Kidney (tissue), 14 donors: ENCODE measurements around the gene UBE3D. TPM values are rescaled to one million over a fixed set of nuclear protein-coding genes. Genes with fewer than 3 reads are reported as not detected.

Experiments
- DNase-seq, 5 donors: peaks; one replicate each; pipeline ENCODE4 v3.0.0-alpha.2; 2013 to 2020
- FAIRE-seq: peaks from 2 replicates; lab custom pipeline; 2012; peaks lifted over from hg19 to GRCh38; lab: Jason Lieb, UNC
- H3K27ac ChIP-seq, 2 donors: one replicate each; pipeline ENCODE4 v1.7.0; 2013; ENCODE audit warnings: low read depth in 2 of 2, low read length in 2 of 2, inconsistent platforms in 1 of 2
- H3K27me3 ChIP-seq: one replicate; pipeline ENCODE4 v1.7.1; 2013; ENCODE audit warnings: low read length, inconsistent platforms; ENCODE audit not compliant: control insufficient read depth, insufficient read depth
- H3K36me3 ChIP-seq, 3 donors: one replicate each; pipeline versions ENCODE4 v1.7.0 to v1.7.1; 2013; ENCODE audit warnings: low read length in 3 of 3, control low read depth in 1 of 3, inconsistent platforms in 1 of 3; ENCODE audit not compliant: insufficient read depth in 3 of 3, control insufficient read depth in 2 of 3
- H3K4me1 ChIP-seq, 3 donors: one replicate each; pipeline versions ENCODE4 v1.7.0 to v1.7.1; 2013; ENCODE audit warnings: low read length in 3 of 3, inconsistent platforms in 1 of 3, low read depth in 1 of 3; ENCODE audit not compliant: control insufficient read depth in 2 of 3, insufficient read depth in 2 of 3
- H3K4me3 ChIP-seq, 3 donors: one replicate each; pipeline versions ENCODE4 v1.7.0 to v1.8.1; 2013; ENCODE audit warnings: low read length in 3 of 3, control low read depth in 1 of 3, inconsistent platforms in 1 of 3
- H3K9ac ChIP-seq, 3 donors: one replicate each; pipeline versions ENCODE4 v1.7.0 to v1.7.1; 2013; ENCODE audit warnings: low read length in 3 of 3, control low read depth in 1 of 3, inconsistent platforms in 1 of 3
- H3K9me3 ChIP-seq, 3 donors: one replicate each; pipeline versions ENCODE4 v1.7.0 to v1.7.1; 2013; ENCODE audit warnings: low read length in 3 of 3, control low read depth in 1 of 3, inconsistent platforms in 1 of 3; ENCODE audit not compliant: control insufficient read depth in 2 of 3, insufficient read depth in 1 of 3
- CTCF ChIP-seq: IDR thresholded peaks from 3 replicates; pipeline ENCODE4 v1.5.1; 2012; ENCODE audit warnings: mild to moderate bottlenecking, moderate library complexity, borderline replicate concordance; ENCODE audit not compliant: insufficient read depth; ENCODE audit errors: extremely low read depth
- intact Hi-C: fragments of 100-400 bp; cut with DNase I; formaldehyde crosslinking; loops from one replicate; pipeline ENCODE4 v1.11.1; 2022
- polyA plus RNA-seq: library from polyadenylated mRNA; stranded (reverse); fragments of 350-450 nt; fragmentation: Illumina TruSeq; extraction: RNeasy Lipid Tissue Mini Kit (QIAGEN cat#74804); gene quantifications from one replicate; pipeline ENCODE4 v1.2.3, GENCODE V29; 2014; ENCODE audit warnings: low read depth, low replicate concordance; ENCODE audit not compliant: insufficient read depth
- total RNA-seq: library from RNA; stranded (reverse); fragmentation: NEBNext Ultra II Directional; extraction: Animal tissue kit (Norgen Biotek cat#: 25700); gene quantifications from one replicate; pipeline ENCODE4 v1.2.1, GENCODE V29; 2021
- donor health status: control.
- donor health status: control.
- donor health status: control.
- donor health status: control.
- donor health status: control.
- donor health status: DM: yes; HTN: yes; CAD: no.
- donor health status: Normal renal cell carcinoma (clear cell type).

Gene UBE3D
- total and polyA plus RNA-seq, 2 donors from 2014 or later, result 4.8 to 6.0 TPM

- Histone ChIP-seq H3K9ac (no peak overlapping the region), H3K4me1 (no peaks in the 10 kb centered on the region), H3K27ac (no peak overlapping the region), H3K36me3 (no peaks in the 10 kb centered on the region), H3K9me3 (no peaks in the 10 kb centered on the region), H3K4me3 (no peak overlapping the region), H3K27me3 (no peaks in the 10 kb centered on the region)
- DNase-seq (peak in 2 of 5 donors; percentile 3 to 43), FAIRE-seq (no peak)
- intact Hi-C loops, result no loop called here
- no peak for TF ChIP-seq CTCF
Measured at GRCh38 chr6:82954937-82955577, 110.6 kb downstream of the UBE3D start.

GRCh38 chr6:82954356-82954755 lies 111.3 kb downstream of the UBE3D start:
- Histone ChIP-seq H3K9ac (no peak overlapping the region), H3K36me3 (no peaks in the 10 kb centered on the region), H3K27me3 (no peaks in the 10 kb centered on the region), H3K4me3 (no peak overlapping the region), H3K4me1 (no peaks in the 10 kb centered on the region), H3K9me3 (no peaks in the 10 kb centered on the region), H3K27ac (no peak overlapping the region)
- TF ChIP-seq CTCF, result no peak
- FAIRE-seq (no peak), DNase-seq (no peak)
- intact Hi-C loops, result no loop called here

- H3K4me1 ChIP-seq, result no peaks in the 10 kb centered on the region
- no peaks in the 10 kb centered on the region for H3K27me3 ChIP-seq
- FAIRE-seq (no peak), DNase-seq (no peak)
- no peak overlapping the region for H3K9ac ChIP-seq
- no peak overlapping the region for H3K27ac ChIP-seq
- no peaks in the 10 kb centered on the region for H3K9me3 ChIP-seq
- intact Hi-C loops, result no loop called here
- H3K36me3 ChIP-seq, result no peaks in the 10 kb centered on the region
- no peak for TF ChIP-seq CTCF
- no peak overlapping the region for H3K4me3 ChIP-seq
Measured at GRCh38 chr6:82953871-82954270, 111.8 kb downstream of the UBE3D start.

- Histone ChIP-seq H3K36me3 (no peaks in the 10 kb centered on the region), H3K27me3 (no peaks in the 10 kb centered on the region), H3K4me3 (no peak overlapping the region), H3K27ac (no peak overlapping the region), H3K4me1 (no peaks in the 10 kb centered on the region), H3K9me3 (no peaks in the 10 kb centered on the region), H3K9ac (no peak overlapping the region)
- FAIRE-seq, result no peak
- TF ChIP-seq CTCF, result no peak
- no peak for DNase-seq
- intact Hi-C loops, result no loop called here
Measured at GRCh38 chr6:82951935-82952334, 113.7 kb downstream of the UBE3D start.
